ENCODE measurements around the gene INAFM1.

Gene INAFM1

GRCh38 chr19:47230054-47230920 is 44.4 kb upstream of the INAFM1 start (continued):
- TF ChIP-seq ZEB2 (tag by site-specific recombination; IDR thresholded peaks at IDR 0.05) (peak; percentile 38), ZNF561 (tag by site-specific recombination; IDR thresholded peaks at IDR 0.05; ENCODE audit: borderline replicate concordance) (peak; percentile 52; the same call in 1 of the 2 replicates), WT1 (tag by site-specific recombination; IDR thresholded peaks at IDR 0.05) (0 out of 2 replicates have a peak, but pooled peaks have one; percentile 22), GFI1B (tag by site-specific recombination; IDR thresholded peaks at IDR 0.05) (no peak), ZNF645 (tag by site-specific recombination; IDR thresholded peaks at IDR 0.05) (peak; percentile 62; the same call in 1 of the 2 replicates), HOXC10 (CRISPR knock-in tag; IDR thresholded peaks at IDR 0.05) (no peak), ZNF248 (tag by site-specific recombination; IDR thresholded peaks at IDR 0.05) (no peak), ZNF544 (tag by site-specific recombination; IDR thresholded peaks at IDR 0.05) (no peak), ZNF175 (tag by site-specific recombination; IDR thresholded peaks at IDR 0.05) (no peak), ZSCAN30 (tag by site-specific recombination; IDR thresholded peaks at IDR 0.05) (no peak), ZNF184 (tag by site-specific recombination; IDR thresholded peaks at IDR 0.05) (no peak), ZNF501 (tag by site-specific recombination; IDR thresholded peaks at IDR 0.05) (no peak), ZNF324 (tag by site-specific recombination; IDR thresholded peaks at IDR 0.05) (no peak), ZNF837 (tag by site-specific recombination; IDR thresholded peaks at IDR 0.05) (peak; percentile 95), TSHZ1 (tag by site-specific recombination; IDR thresholded peaks at IDR 0.05; ENCODE audit: borderline replicate concordance) (0 out of 2 replicates have a peak, but pooled peaks have one; percentile 6), EGR2 (tag by site-specific recombination; IDR thresholded peaks at IDR 0.05; ENCODE audit: low read depth) (peak; percentile 67), ZBTB11 (tag by site-specific recombination; conservative IDR thresholded peaks at IDR 0.05; ENCODE audit: low read depth) (peak; percentile 18; the same call in 1 of the 2 replicates), SCRT2 (tag by site-specific recombination; IDR thresholded peaks at IDR 0.05) (0 out of 2 replicates have a peak, but pooled peaks have one; percentile 10), ZBTB21 (tag by site-specific recombination; IDR thresholded peaks at IDR 0.05) (no peak; the same call in 1 of the 2 replicates), KLF16 (tag by site-specific recombination; IDR thresholded peaks at IDR 0.05) (peak; percentile 78), ZNF341 (tag by site-specific recombination; IDR thresholded peaks at IDR 0.05; ENCODE audit: low read depth) (peak; percentile 98), ZNF48 (tag by site-specific recombination; IDR thresholded peaks at IDR 0.05) (no peak), SP3 (tag by site-specific recombination; IDR thresholded peaks at IDR 0.05) (peak; percentile 67), INSM2 (tag by site-specific recombination; IDR thresholded peaks at IDR 0.05) (peak; percentile 82; the same call in 1 of the 2 replicates), ZNF639 (tag by site-specific recombination; IDR thresholded peaks at IDR 0.05) (peak; percentile 51), ZNF558 (tag by site-specific recombination; IDR thresholded peaks at IDR 0.05) (no peak), ZNF121 (tag by site-specific recombination; IDR thresholded peaks at IDR 0.05) (0 out of 2 replicates have a peak, but pooled peaks have one; percentile 6)
